Measurements from ENCODE around the gene WFDC8. TPM values are rescaled to one million over a fixed set of nuclear protein-coding genes. Genes with fewer than 3 reads are reported as not detected.

Gene WFDC8
- not detected in 2 replicates for total RNA-seq
- long read RNA-seq, result 0 reads

DNA sequence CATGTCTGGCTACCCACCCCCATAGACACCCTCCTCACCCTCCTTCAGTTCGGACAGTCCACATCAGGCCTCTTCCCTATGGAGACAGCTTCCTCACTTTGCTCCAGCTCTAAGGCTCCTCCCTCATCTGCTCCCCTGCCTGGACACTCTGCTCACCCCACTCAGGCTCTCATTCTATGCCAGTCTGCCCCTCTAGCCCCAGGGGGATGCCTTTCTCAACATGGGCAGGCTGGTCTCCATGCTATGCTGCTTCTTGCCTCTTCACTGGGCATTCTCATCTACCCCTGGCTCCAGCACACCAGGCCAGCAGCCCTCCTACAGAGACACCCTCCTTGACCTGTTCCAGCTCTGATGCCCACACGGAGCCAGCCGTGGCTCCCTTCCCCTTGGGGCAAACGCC is at the start of gene WFDC8:
Gene WFDC8 (minus strand): TSS at position 101 of the 400 bp plus-strand sequence. CDS start 37 bp downstream, at position 64.
- Mint-ChIP-seq H3K27me3 (ENCODE audit: unreplicated experiment) (peaks cover 22% of the 10 kb centered on the region), H3K36me3 (ENCODE audit: unreplicated experiment) (no peaks in the 10 kb centered on the region), H3K9me3 (ENCODE audit: unreplicated experiment) (no peaks in the 10 kb centered on the region), H3K4me3 (ENCODE audit: unreplicated experiment) (no peak within 1 kb of the TSS), H3K4me1 (ENCODE audit: unreplicated experiment) (no peaks in the 10 kb centered on the region), H3K27ac (ENCODE audit: unreplicated experiment) (no peak within 1 kb of the TSS)
- TF ChIP-seq, protein P1, sequence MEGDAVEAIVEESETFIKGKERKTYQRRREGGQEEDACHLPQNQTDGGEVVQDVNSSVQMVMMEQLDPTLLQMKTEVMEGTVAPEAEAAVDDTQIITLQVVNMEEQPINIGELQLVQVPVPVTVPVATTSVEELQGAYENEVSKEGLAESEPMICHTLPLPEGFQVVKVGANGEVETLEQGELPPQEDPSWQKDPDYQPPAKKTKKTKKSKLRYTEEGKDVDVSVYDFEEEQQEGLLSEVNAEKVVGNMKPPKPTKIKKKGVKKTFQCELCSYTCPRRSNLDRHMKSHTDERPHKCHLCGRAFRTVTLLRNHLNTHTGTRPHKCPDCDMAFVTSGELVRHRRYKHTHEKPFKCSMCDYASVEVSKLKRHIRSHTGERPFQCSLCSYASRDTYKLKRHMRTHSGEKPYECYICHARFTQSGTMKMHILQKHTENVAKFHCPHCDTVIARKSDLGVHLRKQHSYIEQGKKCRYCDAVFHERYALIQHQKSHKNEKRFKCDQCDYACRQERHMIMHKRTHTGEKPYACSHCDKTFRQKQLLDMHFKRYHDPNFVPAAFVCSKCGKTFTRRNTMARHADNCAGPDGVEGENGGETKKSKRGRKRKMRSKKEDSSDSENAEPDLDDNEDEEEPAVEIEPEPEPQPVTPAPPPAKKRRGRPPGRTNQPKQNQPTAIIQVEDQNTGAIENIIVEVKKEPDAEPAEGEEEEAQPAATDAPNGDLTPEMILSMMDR (IDR thresholded peaks at IDR 0.05), result no peak
- DNase-seq (ENCODE audit: extremely low spot score, unreplicated experiment), result no peak

DNA sequence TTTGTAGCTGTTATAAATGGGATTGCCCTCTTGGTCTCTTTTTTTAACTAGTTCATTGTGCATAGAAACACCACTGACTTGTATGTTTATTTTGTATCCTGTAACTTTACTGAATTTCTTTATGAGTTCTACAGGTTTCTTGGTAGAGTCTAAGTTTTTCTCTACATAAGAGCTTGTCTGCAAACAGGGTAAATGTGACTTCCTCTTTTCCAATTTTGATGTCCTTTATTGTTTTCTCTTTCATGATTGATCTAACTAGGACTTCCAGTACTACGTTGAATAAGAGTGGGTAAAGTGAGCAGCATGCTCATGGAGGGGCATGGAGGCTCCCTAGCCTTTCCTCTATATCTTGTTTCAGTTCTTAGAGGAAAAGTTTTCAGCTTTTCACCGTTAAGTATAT is 47.5 kb upstream of the WFDC8 start:
- TF ChIP-seq, protein P1 (IDR thresholded peaks at IDR 0.05), result no peak
- Mint-ChIP-seq H3K9me3 (ENCODE audit: unreplicated experiment) (no peaks in the 10 kb centered on the region), H3K4me3 (ENCODE audit: unreplicated experiment) (no peak overlapping the region), H3K27me3 (ENCODE audit: unreplicated experiment) (peaks cover 16% of the 10 kb centered on the region), H3K27ac (ENCODE audit: unreplicated experiment) (no peak overlapping the region), H3K4me1 (ENCODE audit: unreplicated experiment) (no peaks in the 10 kb centered on the region), H3K36me3 (ENCODE audit: unreplicated experiment) (no peaks in the 10 kb centered on the region)
- DNase-seq (ENCODE audit: extremely low spot score, unreplicated experiment), result no peak

DNA sequence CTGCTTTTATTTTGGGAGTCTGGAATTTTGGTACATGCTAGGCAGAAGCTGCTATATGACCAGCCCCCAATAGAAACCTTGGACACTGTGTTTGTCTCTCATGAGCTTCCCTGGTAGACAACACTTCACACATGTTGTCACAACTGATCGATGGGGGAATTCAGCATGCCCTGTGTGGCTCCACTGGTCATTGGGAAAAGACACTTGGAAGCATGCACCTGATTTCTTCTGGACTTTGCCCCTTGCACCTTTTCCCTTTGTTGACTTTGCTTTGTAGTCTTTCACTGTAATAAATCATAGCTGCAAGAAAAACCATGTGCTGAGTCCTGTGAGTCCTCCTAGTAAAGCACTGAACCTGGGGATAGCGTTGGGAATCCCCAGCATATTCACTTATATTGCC is 42.5 kb upstream of the WFDC8 start:
- H3K27me3 Mint-ChIP-seq (ENCODE audit: unreplicated experiment), result peaks cover 7% of the 10 kb centered on the region
- no peak overlapping the region for H3K4me3 Mint-ChIP-seq (ENCODE audit: unreplicated experiment)

DNA sequence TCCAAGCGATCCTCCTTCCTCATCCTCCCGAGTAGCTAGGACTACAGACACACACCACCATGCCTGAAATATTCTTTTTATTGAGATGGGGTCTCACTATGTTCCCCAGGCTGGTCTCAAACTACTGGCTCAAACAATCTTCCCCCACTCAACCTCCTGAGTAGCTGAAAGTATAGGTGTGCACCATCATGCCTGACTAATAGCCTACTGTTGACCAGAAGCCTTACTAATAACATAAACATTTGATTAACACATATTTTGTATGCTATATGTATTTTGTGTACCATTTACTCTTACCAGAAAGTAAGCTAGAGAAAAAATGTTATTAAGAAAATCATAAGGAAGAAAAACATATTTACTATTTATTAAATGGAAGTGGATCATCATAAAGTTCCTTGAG is 38.5 kb upstream of the WFDC8 start:
- Mint-ChIP-seq H3K4me1 (ENCODE audit: unreplicated experiment) (no peaks in the 10 kb centered on the region), H3K9me3 (ENCODE audit: unreplicated experiment) (no peaks in the 10 kb centered on the region), H3K27ac (ENCODE audit: unreplicated experiment) (no peak overlapping the region), H3K27me3 (ENCODE audit: unreplicated experiment) (peaks cover 3% of the 10 kb centered on the region), H3K36me3 (ENCODE audit: unreplicated experiment) (no peaks in the 10 kb centered on the region), H3K4me3 (ENCODE audit: unreplicated experiment) (no peak overlapping the region)
- DNase-seq (ENCODE audit: extremely low spot score, unreplicated experiment), result no peak
- TF ChIP-seq, protein P1 (IDR thresholded peaks at IDR 0.05), result no peak

More for the DNA sequence above, 42.5 kb upstream of the WFDC8 start:
- TF ChIP-seq, protein P1 (IDR thresholded peaks at IDR 0.05), result no peak
- Mint-ChIP-seq H3K36me3 (ENCODE audit: unreplicated experiment) (no peaks in the 10 kb centered on the region), H3K4me1 (ENCODE audit: unreplicated experiment) (no peaks in the 10 kb centered on the region), H3K9me3 (ENCODE audit: unreplicated experiment) (no peaks in the 10 kb centered on the region), H3K27ac (ENCODE audit: unreplicated experiment) (no peak overlapping the region)
- DNase-seq (ENCODE audit: extremely low spot score, unreplicated experiment), result no peak

DNA sequence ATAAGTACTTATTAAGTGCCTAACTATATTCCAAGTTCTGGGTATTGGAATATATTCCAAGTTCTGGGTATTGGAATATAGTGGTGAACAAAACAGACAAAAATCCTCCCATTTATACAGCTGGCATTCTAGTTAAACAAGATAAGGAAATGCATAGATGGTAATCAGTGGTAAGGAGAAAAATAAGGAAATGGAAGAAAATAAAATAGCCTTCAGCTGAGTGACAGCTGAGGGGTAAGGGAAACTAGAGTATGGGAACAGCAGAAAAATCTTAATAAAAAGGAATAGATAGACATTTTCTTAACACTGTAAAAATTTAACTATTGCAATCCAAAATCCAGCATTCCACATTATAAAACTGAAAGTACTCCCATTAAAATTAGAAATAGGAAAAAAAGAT is 33.2 kb upstream of the WFDC8 start:
- Mint-ChIP-seq H3K27ac (ENCODE audit: unreplicated experiment) (no peak overlapping the region), H3K27me3 (ENCODE audit: unreplicated experiment) (peaks cover 6% of the 10 kb centered on the region), H3K4me3 (ENCODE audit: unreplicated experiment) (no peak overlapping the region), H3K36me3 (ENCODE audit: unreplicated experiment) (no peaks in the 10 kb centered on the region), H3K9me3 (ENCODE audit: unreplicated experiment) (peaks cover 10% of the 10 kb centered on the region), H3K4me1 (ENCODE audit: unreplicated experiment) (no peaks in the 10 kb centered on the region)
- TF ChIP-seq, protein P1 (IDR thresholded peaks at IDR 0.05), result no peak
- no peak for DNase-seq (ENCODE audit: extremely low spot score, unreplicated experiment)

Data from osteocyte (in vitro differentiated cells).